Suppressor macrophage treated with lipopolysaccharide for 1 hour (primary cell): ENCODE results near the gene YEATS2.
"Not testable (repeated sequence)": the region's sequence is repeated elsewhere in the genome, so short reads cannot be mapped to it uniquely, and the experiment has no call there.

Experiments used
- DNase-seq, 3 donors: peaks; one replicate each; pipeline ENCODE4 v3.0.0-alpha.2; 2020 to 2022

Gene YEATS2

GRCh38 chr3:183718012-183718411 lies 20.4 kb downstream of the YEATS2 start:
- DNase-seq: no peak

DNA sequence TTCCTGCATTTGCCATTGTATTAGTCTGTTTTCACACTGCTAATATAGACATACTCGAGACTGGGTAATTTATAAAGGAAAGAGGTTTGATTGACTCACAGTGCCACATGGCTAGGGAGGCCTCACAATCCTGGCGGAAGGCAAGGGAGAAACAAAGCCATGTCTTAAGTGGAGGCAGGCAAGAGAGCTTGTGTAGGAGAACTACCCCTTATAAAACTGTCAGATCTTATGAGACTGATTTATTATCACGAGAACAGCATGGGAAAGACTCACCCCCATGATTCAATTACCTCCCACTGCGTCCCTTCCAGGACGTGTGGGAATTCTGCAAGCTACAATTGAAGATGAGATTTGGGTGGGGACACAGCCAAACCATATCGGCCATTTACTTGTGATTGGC lies 27.8 kb downstream of the YEATS2 start:
- no peak for DNase-seq

GRCh38 chr3:183728204-183728603 lies 30.6 kb downstream of the YEATS2 start:
- no peak for DNase-seq

- no peak for DNase-seq
Observed at GRCh38 chr3:183730361-183730760, 32.8 kb downstream of the YEATS2 start.

DNA sequence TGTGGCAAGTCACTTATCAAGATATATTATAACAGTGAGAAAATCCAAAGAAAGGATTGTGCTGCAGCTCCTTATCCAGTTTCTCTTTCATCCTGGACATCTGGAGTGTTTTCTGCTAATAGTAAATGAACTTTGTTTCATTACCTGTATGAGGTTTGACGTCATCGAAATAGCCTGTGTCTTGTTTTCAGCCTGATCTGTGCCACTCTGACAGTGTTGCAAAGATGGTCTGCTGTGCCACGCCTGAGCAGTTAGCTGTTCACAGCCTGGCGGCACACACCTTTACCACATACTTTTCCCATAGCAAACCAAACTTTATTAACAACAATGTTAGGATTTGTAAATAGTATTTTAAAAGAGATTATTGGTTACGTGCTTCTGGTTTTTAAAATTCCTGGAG lies 34.0 kb downstream of the YEATS2 start:
- DNase-seq: no peak

DNA sequence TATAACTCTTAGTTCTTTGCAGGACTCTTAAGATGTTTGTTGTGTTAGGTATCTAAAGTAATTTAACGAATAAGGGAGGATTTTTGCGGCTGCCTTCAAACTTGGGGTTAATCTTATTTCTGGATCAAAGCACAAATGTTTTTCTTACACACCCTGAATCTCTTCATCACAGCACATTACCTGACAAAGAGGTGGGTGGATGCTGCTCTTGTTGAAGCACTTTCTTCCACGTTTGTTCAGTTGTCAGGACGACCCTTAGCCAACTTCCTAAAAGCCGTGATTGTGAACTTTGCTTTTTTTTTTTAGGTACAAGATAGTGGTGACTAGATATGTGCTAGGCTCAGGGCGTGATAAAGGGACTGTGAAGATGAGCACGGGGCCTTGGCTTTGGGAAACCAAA lies 36.0 kb downstream of the YEATS2 start:
- no peak for DNase-seq

- DNase-seq: no peak
Observed at GRCh38 chr3:183734750-183735494, 37.3 kb downstream of the YEATS2 start.

DNA sequence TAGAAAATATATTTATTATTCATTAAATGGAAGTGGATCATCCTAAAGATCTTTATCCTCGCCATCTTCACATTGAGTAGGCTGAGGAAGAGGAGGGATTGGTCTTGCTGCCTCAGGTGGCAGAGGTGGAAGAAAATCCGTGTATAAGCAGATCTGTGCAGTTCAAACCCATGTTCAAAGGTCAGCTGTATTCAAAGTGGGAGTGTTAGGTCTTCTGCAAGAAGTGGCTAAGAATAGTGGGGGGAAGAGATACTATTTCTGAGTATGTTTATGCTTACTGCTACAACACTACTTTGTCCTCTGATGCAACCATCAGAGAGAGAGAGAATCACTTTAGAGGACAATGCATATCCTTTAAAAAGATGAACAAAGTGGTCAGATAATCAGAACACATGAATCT lies 39.5 kb downstream of the YEATS2 start:
- no peak for DNase-seq

- DNase-seq: not testable (repeated sequence)
Observed at GRCh38 chr3:183740154-183740553, 42.6 kb downstream of the YEATS2 start.

DNA sequence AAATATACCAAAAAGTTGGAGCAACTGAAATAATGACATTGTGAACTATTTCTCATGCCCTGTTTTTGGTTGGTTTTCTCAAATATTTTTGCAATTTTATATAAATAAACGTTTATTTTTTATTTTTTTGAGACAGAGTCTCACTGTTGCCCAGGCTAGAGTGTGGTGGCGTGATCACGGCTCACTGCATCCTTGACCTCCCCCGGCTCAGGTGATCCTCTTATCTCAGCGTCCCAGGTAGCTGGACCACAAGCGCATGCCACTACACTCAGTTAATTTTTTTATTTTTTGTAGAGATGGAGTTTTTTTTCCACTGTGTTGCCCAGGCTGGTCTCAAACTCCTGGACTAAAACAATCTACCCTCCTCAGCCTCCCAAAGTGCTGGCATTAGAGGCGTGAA lies 45.6 kb downstream of the YEATS2 start:
- no peak for DNase-seq

- no peak for DNase-seq
Observed at GRCh38 chr3:183745300-183746098, 47.9 kb downstream of the YEATS2 start.

DNA sequence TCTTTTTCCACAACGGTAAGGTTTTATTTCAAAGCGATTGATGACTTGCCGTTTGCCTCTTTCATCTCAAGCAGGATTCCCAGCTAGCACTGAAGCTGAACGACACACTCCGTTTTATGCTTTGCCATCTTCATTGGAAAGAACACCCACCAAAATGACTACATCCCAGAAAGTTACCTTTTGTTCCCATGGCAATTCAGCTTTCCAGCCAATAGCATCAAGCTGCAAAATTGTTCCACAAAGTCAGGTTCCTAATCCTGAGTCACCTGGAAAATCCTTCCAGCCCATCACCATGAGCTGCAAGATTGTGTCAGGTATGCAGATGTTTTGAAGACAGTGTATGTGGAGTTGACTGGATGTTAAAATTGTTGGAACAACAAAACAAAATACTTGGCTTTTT lies 56.5 kb downstream of the YEATS2 start:
- DNase-seq: no peak

- DNase-seq: no peak
Observed at GRCh38 chr3:183762304-183762703, 64.7 kb downstream of the YEATS2 start.

DNA sequence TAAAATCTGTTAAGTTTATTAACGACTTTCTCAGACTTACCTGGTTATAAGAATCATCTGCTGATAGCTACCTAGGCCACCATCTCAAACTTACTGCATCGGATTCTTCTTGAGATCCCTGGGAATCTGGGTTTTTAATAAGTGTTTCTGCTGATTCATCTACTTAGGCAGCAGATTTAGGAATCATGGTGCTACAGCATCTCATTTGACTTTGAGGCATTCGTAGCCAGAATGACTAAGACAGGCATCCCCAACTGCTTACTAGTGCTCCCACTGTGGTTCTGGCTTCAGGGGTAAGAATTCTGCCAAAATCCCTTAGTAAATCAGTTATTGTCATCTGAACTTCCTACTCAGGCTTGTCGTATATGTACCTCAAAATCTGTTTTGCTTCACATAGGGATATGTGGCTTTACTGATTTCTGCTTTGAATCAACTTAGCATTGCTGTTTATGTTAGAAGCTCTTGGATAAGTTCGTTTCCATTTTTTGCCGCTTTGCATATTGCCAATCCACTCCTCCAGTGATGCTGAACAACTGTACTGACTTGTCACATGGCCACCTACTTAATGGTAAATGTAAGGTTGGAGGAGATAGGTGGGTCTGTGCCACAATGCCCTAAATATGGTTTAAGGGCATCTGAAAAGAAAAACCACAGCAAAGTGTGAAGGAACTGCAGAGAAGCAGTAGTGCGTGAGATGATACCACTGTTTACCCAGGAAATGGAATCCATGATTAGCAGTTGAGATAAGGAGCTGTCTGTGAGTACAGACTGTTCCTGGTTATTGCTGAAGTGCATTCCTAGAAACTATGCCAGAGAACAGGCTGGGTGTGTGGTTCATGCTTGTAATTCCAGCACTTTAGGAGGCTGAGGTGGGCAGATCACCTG lies 67.5 kb downstream of the YEATS2 start:
- DNase-seq: no peak

GRCh38 chr3:183766107-183766506 lies 68.5 kb downstream of the YEATS2 start:
- DNase-seq: no peak

- peak; percentile 69 to 76 (median 74) for DNase-seq
Observed at GRCh38 chr3:183766745-183767606, 69.4 kb downstream of the YEATS2 start.

DNA sequence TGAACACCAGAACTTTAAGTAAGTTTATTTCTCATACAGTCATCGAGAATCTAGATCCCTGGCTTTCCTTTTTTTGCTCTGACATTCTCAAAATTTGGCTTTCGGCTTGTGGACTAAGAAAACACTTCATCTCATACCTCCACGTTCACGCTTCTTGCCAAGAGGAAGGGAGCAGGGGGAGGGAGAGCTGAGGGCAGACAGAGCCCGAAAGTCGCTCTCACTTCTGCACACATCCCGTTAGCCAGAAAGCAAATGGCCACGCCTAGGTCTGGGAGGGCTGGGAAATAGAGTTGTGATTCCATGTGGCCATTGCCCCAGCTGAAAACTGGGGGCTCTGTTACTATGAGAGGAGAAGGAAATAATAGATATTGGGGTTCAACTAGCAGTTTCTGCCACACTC lies 70.5 kb downstream of the YEATS2 start:
- no peak for DNase-seq

DNA sequence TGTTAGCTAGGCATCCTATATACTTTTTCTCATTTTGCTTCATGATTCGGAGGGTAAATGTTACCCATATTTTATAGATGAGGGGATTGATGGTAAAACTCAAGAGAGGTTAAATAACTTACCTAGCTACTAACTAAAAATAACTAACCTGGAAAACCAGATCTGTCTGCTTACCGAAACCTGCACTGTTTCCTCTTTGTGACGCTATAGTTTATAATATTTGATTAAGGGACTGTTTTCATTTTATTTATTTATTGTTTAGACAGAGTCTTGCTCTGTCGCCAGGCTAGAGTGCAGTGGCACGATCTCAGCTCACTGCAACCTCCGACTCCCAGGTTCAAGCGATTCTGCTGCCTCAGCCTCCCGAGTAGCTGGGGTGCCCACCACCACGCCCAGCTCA lies 71.9 kb downstream of the YEATS2 start:
- no peak for DNase-seq

DNA sequence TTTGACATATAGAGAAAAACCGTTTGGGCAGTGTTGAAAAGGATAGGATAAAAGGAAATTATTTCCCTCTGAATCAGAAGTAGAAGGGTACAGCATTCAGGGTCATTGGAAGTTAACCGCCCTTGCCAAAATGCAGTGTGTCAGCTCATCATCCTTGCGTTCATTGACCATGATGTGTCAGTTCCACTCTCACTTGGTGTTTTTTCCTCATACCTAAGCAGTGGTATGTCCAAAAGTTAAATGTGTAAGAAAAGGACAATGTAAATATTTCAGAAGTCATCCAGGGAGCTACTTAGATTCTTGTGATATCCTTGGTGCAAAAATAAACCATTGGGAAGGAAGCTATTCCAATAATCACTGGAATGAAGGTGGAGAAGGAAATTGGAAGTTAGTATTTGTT lies 77.0 kb downstream of the YEATS2 start:
- no peak for DNase-seq

DNA sequence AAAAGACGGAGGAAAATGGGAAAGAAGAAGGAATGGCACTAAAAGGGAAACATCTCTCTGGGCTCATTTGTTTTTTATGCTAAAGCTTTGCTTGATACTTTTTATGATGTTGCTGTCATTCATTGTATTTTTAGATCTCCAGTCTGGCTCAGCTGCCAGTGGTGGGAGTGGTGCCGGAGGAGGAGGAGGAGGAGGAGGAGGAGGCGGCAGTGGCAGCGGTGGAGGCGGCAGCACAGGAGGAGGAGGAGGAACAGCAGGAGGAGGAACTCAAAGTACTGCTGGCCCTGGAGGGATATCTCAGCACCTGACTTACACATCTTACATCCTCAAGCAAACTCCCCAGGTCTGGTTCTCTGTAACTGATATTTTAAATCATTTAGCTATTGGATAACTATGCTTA lies 78.2 kb downstream of the YEATS2 start:
- DNase-seq: peak in 2 of 3 donors; percentile 8 to 37

- DNase-seq: peak; percentile 13 to 35 (median 29)
Observed at GRCh38 chr3:183776451-183776850, 78.9 kb downstream of the YEATS2 start.

- DNase-seq: no peak
Observed at GRCh38 chr3:183777016-183777618, 79.5 kb downstream of the YEATS2 start.
